Measurements from ENCODE around the gene ORAI1. TPM values are rescaled to one million over a fixed set of nuclear protein-coding genes. Genes with fewer than 3 reads are reported as not detected.
A peak's percentile ranks its signal among the peaks of the same experiment; 100 is the strongest.

Gene ORAI1
- total and polyA plus RNA-seq, 4 donors = 15.2 to 33.7 (median 24.8) TPM

GRCh38 chr12:121668750-121669520 lies 42.6 kb downstream of the ORAI1 start:
- WGBS, 2 donors = 81 to 87% methylated on average over 18 of the region's 18 CpGs
- H3K4me1 ChIP-seq (ENCODE audit: control insufficient read depth in 5 of 5, insufficient read depth in 5 of 5, low read length in 5 of 5) = peaks cover 0 to 7% (median 3%) of the 10 kb centered on the region in 5 donors
- peak; percentile 76 to 78 (median 77) for DNase-seq

GRCh38 chr12:121669521-121669900 lies 43.2 kb downstream of the ORAI1 start, which contains the start of gene MORN3:
TSS of gene MORN3 (minus strand) at chr12:121669654. CDS start at chr12:121669483, 171 bp downstream.
- H3K27me3 ChIP-seq (ENCODE audit: control insufficient read depth in 3 of 3, insufficient read depth in 3 of 3, low read length in 2 of 3) = no peaks in the 10 kb centered on the region
- WGBS, 2 donors = 92 to 96% methylated on average over 5 of the region's 5 CpGs
- no peaks in the 10 kb centered on the region for H3K36me3 ChIP-seq (ENCODE audit: control insufficient read depth in 4 of 4, insufficient read depth in 4 of 4, low read length in 4 of 4)
- no peak for DNase-seq
- H3K4me1 ChIP-seq (ENCODE audit: control insufficient read depth in 5 of 5, insufficient read depth in 5 of 5, low read length in 5 of 5) = peaks cover 0 to 7% (median 3%) of the 10 kb centered on the region in 5 donors
- H3K9ac ChIP-seq (ENCODE audit: insufficient read depth in 1 of 2, low read length in 2 of 2) = no peak within 1 kb of the TSS
- H3K4me3 ChIP-seq = no peak within 1 kb of the TSS
- no peak within 1 kb of the TSS for H3K27ac ChIP-seq (ENCODE audit: low read depth in 1 of 2, low read length in 1 of 2)
- no peak for TF ChIP-seq CTCF (IDR thresholded peaks at IDR 0.05; ENCODE audit: control extremely low read depth, extremely low read depth)
- ATAC-seq (ENCODE audit: insufficient read depth, low FRiP score) = no peak
- H3K9me3 ChIP-seq (ENCODE audit: control insufficient read depth in 4 of 4, insufficient read depth in 3 of 4, low read length in 3 of 4) = no peaks in the 10 kb centered on the region

More at GRCh38 chr12:121668750-121669520, 42.6 kb downstream of the ORAI1 start:
- H3K36me3 ChIP-seq (ENCODE audit: control insufficient read depth in 4 of 4, insufficient read depth in 4 of 4, low read length in 4 of 4) = no peaks in the 10 kb centered on the region
- peak; percentile 7 for TF ChIP-seq CTCF (IDR thresholded peaks at IDR 0.05; ENCODE audit: control extremely low read depth, extremely low read depth)
- no peak overlapping the region for H3K4me3 ChIP-seq
- H3K27ac ChIP-seq (ENCODE audit: low read depth in 1 of 2, low read length in 1 of 2) = no peak overlapping the region
- no peaks in the 10 kb centered on the region for H3K27me3 ChIP-seq (ENCODE audit: control insufficient read depth in 3 of 3, insufficient read depth in 3 of 3, low read length in 2 of 3)
- no peak overlapping the region for H3K9ac ChIP-seq (ENCODE audit: insufficient read depth in 1 of 2, low read length in 2 of 2)
- H3K9me3 ChIP-seq (ENCODE audit: control insufficient read depth in 4 of 4, insufficient read depth in 3 of 4, low read length in 3 of 4) = no peaks in the 10 kb centered on the region
- ATAC-seq (ENCODE audit: insufficient read depth, low FRiP score) = no peak

- DNase-seq = peak in 2 of 3 donors; percentile 25 to 48
- Histone ChIP-seq H3K4me3 (no peak overlapping the region), H3K9me3 (ENCODE audit: control insufficient read depth in 4 of 4, insufficient read depth in 3 of 4, low read length in 3 of 4) (no peaks in the 10 kb centered on the region), H3K4me1 (ENCODE audit: control insufficient read depth in 5 of 5, insufficient read depth in 5 of 5, low read length in 5 of 5) (peaks cover 0 to 7% (median 3%) of the 10 kb centered on the region in 5 donors), H3K27ac (ENCODE audit: low read depth in 1 of 2, low read length in 1 of 2) (peak overlapping the region in 1 of 2 donors; percentile 3), H3K36me3 (ENCODE audit: control insufficient read depth in 4 of 4, insufficient read depth in 4 of 4, low read length in 4 of 4) (no peaks in the 10 kb centered on the region), H3K27me3 (ENCODE audit: control insufficient read depth in 3 of 3, insufficient read depth in 3 of 3, low read length in 2 of 3) (no peaks in the 10 kb centered on the region), H3K9ac (ENCODE audit: insufficient read depth in 1 of 2, low read length in 2 of 2) (no peak overlapping the region)
- no peak for ATAC-seq (ENCODE audit: insufficient read depth, low FRiP score)
- TF ChIP-seq CTCF (IDR thresholded peaks at IDR 0.05; ENCODE audit: control extremely low read depth, extremely low read depth) = no peak
- 73 to 74% methylated on average over 12 of the region's 12 CpGs for WGBS, 2 donors
These were observed 46.7 kb downstream of the ORAI1 start for GRCh38 chr12:121673013-121673511.

All from lung (tissue), 12 donors.